Effector memory CD8-positive, alpha-beta T cell (primary cell): Measurements from ENCODE around the gene ACVR1B.

Experiments
- ATAC-seq: fragments of 150-1000 bp; cut with Tn5 transposase; replicated peaks from 2 replicates; pipeline ENCODE4 v1.10.0; 2021; ENCODE audit warnings: mild to moderate bottlenecking, moderate library complexity
- DNase-seq, 3 experiments: peaks; one replicate each; pipeline ENCODE4 v3.0.0; 2021
- H3K27ac Mint-ChIP-seq, 2 donors: one replicate each; pipeline ENCODE4 v1.8.0; 2022; ENCODE audit warnings: mild to moderate bottlenecking in 2 of 2, mixed read lengths in 2 of 2, moderate library complexity in 2 of 2
- H3K27me3 Mint-ChIP-seq, 2 donors: one replicate each; pipeline ENCODE4 v1.8.0; 2022; ENCODE audit warnings: mixed read lengths in 2 of 2
- H3K36me3 Mint-ChIP-seq: one replicate; pipeline ENCODE4 v1.8.0; 2022; ENCODE audit warnings: mild to moderate bottlenecking, moderate library complexity, mixed read lengths; ENCODE audit not compliant: insufficient read depth
- H3K4me1 Mint-ChIP-seq, 2 donors: one replicate each; pipeline ENCODE4 v1.8.0; 2022; ENCODE audit warnings: low read depth in 2 of 2, mixed read lengths in 2 of 2
- H3K4me3 Mint-ChIP-seq, 2 donors: one replicate each; pipeline ENCODE4 v1.8.0; 2022; ENCODE audit warnings: mild to moderate bottlenecking in 2 of 2, mixed read lengths in 2 of 2, moderate library complexity in 2 of 2
- H3K9me3 Mint-ChIP-seq, 2 donors: one replicate each; pipeline ENCODE4 v1.8.0; 2022; ENCODE audit warnings: mixed read lengths in 2 of 2

The ACVR1B gene

DNA sequence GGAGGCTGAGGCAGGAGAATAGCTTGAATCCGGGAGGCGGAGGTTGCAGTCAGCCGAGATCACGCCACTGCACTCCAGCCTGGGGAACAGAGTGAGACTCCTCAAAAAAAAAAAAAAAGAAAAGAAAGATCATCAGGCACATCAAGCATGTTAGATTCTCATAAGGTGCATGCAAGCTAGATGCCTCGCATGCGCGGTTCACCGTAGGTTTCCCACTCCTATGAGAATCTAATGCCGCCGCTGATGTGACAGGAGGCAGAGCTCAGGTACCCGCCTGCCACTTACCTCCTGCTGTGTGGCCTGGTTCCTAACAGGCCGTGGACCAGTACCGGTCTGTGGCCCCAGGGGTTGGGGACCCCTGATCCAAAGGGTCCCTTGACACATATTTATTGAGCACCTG, 7.0 kb downstream of the ACVR1B start:
- Mint-ChIP-seq H3K36me3 (peaks cover 10% of the 10 kb centered on the region), H3K9me3 (no peaks in the 10 kb centered on the region), H3K27ac (no peak overlapping the region), H3K4me1 (peaks cover 10 to 14% of the 10 kb centered on the region in 2 donors), H3K4me3 (no peak overlapping the region), H3K27me3 (no peaks in the 10 kb centered on the region)
- ATAC-seq: no peak
- no peak for DNase-seq

DNA sequence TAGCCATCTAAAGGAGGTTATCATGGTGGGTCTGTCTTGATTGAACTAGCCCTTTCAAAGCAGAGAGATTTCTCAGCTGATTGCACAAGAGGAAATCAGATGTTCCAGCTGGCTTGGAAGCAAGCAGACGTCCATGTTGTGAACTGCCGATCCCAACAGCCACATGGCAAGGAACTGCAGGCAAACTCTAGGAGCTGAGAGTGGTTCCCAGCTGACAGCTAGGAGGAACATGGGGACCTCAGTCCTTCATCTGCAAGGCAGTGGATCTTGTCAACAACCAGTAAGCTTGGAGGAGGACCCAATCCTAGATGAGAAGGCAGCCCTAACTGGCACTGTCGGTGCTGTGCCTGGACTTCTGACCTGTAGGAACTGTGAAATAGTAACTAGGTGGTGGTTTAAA, 7.7 kb downstream of the ACVR1B start:
- H3K36me3 Mint-ChIP-seq: peaks cover 10% of the 10 kb centered on the region
- no peaks in the 10 kb centered on the region for H3K9me3 Mint-ChIP-seq
- H3K27ac Mint-ChIP-seq: peak overlapping the region in 1 of 2 donors; percentile 69
- no peak overlapping the region for H3K4me3 Mint-ChIP-seq
- ATAC-seq: no peak
- H3K4me1 Mint-ChIP-seq: peaks cover 8 to 12% of the 10 kb centered on the region in 2 donors
- no peak for DNase-seq
- no peaks in the 10 kb centered on the region for H3K27me3 Mint-ChIP-seq

DNA sequence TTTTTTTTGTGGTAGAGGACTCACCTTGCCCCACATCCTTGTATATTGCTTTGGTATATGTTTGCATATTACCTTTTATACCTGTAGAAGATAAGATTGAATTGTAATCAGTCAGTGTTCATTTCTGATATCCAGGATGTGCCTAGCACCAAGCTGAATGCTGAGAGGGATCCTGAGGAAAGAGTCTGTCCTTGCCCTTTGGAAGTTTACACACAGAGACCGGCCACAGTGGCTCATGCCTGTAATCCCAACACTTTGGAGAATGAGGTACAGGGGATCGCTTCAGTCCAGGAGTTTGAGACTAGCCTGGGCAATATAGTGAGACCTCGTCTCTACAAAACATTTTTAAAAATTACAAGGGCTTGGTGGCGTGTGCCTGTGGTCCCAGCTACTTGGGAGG, 8.4 kb downstream of the ACVR1B start:
- Mint-ChIP-seq H3K27ac (peak overlapping the region; percentile 68 to 69), H3K4me1 (peaks cover 8 to 12% of the 10 kb centered on the region in 2 donors), H3K9me3 (no peaks in the 10 kb centered on the region), H3K36me3 (peaks cover 10% of the 10 kb centered on the region), H3K4me3 (no peak overlapping the region), H3K27me3 (no peaks in the 10 kb centered on the region)
- ATAC-seq (no peak), DNase-seq (no peak)

DNA sequence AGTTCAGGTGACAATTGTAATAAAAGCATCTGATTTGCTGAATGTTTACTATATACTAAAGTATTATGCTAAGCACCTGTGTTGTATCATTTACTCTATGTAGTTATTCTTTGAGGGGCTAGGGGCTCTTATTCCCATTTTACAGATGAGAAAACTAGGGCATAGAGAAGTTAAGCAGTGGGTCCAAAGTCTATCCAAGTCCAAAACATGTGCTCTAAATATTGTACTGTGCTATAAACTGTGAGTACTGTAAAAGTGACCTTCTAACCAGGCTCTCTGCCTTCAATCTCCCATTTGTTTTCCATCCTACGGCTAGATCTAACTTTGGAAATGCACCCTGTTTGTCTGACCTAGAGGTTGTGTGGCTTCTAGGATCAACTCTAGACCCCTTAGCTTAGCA, 9.0 kb downstream of the ACVR1B start:
- no peak overlapping the region for H3K4me3 Mint-ChIP-seq
- no peak for DNase-seq
- no peaks in the 10 kb centered on the region for H3K9me3 Mint-ChIP-seq
- no peaks in the 10 kb centered on the region for H3K27me3 Mint-ChIP-seq
- H3K4me1 Mint-ChIP-seq: peaks cover 8 to 9% of the 10 kb centered on the region in 2 donors
- peak overlapping the region in 1 of 2 donors; percentile 68 for H3K27ac Mint-ChIP-seq
- peaks cover 10% of the 10 kb centered on the region for H3K36me3 Mint-ChIP-seq
- ATAC-seq: no peak

DNA sequence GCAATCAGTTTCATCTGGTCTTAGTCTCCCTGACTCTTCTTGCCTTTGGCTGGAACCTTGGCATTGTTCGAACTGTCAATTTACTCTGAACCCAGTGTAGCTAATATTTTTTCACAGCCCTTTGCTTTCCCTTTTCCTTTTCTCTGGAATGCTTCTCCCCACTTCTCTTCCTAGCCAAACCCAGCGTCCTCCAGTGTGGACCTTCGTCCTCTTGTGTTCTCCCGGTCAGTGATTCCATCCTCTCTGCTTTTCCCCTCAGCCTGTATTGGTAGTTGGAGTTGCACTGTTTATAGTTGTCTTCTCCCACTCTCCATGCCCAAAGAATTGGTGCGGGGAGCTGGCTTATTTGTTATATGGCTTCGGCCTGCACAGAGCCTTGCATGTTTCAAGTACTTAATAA, 9.4 kb downstream of the ACVR1B start:
- Mint-ChIP-seq H3K27ac (no peak overlapping the region), H3K36me3 (peaks cover 10% of the 10 kb centered on the region), H3K4me1 (peaks cover 6 to 9% of the 10 kb centered on the region in 2 donors), H3K27me3 (no peaks in the 10 kb centered on the region), H3K9me3 (no peaks in the 10 kb centered on the region), H3K4me3 (no peak overlapping the region)
- DNase-seq (no peak), ATAC-seq (no peak)

DNA sequence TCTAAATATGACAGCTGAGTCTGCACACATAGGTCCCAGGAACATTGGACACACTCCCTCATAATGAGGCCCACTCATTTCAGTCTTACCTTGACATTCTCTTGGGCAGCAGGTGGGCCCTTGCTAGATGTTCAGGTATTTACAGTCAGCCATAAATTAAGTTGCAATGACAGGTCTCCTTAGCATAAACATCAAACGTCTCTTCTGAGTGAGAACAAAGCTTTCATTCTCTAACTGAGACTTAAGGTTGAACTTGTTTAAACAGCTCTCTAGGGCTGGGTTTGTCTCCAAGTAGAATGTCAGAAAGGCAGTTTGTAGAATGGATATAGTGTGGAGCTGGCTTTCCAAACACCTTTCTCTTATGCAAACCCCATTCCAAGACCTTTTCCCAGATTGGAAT, 10.3 kb downstream of the ACVR1B start:
- DNase-seq (no peak), ATAC-seq (no peak)
- no peak overlapping the region for H3K27ac Mint-ChIP-seq
- H3K9me3 Mint-ChIP-seq: no peaks in the 10 kb centered on the region
- H3K27me3 Mint-ChIP-seq: no peaks in the 10 kb centered on the region
- H3K36me3 Mint-ChIP-seq: peaks cover 10% of the 10 kb centered on the region
- H3K4me3 Mint-ChIP-seq: no peak overlapping the region
- peaks cover 4 to 9% of the 10 kb centered on the region in 2 donors for H3K4me1 Mint-ChIP-seq

DNA sequence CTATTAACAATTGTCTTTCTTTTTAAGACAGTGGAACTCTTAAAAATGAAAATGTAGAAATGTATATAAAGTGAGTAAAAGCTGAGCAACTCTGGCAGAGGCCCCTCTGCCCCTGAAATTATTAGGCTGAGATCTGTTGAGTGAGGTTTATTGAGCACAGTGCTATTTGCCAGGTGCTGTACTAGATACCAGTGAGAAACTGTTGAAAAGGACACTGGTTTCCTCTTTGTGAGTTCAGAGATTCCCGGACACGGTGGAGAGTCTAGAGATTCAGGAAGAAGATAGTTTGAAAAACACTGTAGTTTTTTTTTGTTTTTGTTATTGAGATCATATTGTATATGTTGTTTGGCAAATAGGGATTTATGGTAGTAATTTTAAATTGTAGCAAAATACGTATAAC, 11.2 kb downstream of the ACVR1B start:
- DNase-seq: no peak
- Mint-ChIP-seq H3K27me3 (no peaks in the 10 kb centered on the region), H3K36me3 (peaks cover 10% of the 10 kb centered on the region), H3K4me1 (peaks cover 4 to 9% of the 10 kb centered on the region in 2 donors), H3K4me3 (no peak overlapping the region), H3K27ac (no peak overlapping the region), H3K9me3 (no peaks in the 10 kb centered on the region)
- ATAC-seq: no peak

DNA sequence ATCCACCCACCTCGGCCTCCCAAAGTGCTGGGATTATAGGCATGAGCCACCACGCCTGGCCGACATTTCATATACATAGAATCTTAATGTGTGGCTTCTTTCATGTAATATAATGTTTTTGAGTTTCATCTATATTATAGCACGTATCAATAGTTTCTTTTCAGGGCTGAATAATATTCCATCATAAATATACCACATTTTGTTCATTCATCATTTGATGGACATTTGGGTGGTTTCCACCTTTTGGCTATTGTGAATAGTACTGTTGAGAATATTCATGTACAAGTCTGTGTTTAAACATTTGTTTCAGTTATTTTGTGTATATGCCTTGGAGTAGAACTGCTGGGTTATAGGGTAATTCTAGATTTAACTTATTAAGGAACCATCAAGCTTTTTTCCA, 12.0 kb downstream of the ACVR1B start:
- Mint-ChIP-seq H3K4me3 (no peak overlapping the region), H3K4me1 (peaks cover 4 to 9% of the 10 kb centered on the region in 2 donors), H3K9me3 (no peaks in the 10 kb centered on the region), H3K27ac (no peak overlapping the region), H3K27me3 (no peaks in the 10 kb centered on the region), H3K36me3 (peaks cover 10% of the 10 kb centered on the region)
- no peak for DNase-seq
- no peak for ATAC-seq

DNA sequence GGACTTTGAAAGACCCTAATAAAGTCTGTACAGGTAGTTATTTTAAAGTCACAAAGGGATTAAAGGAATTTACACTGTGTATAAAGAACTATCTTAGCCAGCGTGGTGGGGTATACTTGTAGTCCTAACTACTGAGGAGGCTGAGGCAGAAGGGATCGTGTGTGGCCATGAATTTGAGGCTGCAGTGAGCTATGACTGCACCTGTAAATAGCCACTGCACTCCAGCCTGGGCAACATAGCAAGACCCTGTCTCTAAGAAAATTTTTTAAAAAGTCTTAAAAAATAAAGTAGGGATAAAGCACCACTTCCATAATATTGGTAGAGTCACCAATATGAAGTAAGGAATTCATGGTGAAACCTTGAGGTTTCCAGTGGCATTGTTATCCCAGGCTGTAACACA, 18.1 kb downstream of the ACVR1B start:
- H3K4me3 Mint-ChIP-seq: peak overlapping the region in 1 of 2 donors; percentile 37
- no peak overlapping the region for H3K27ac Mint-ChIP-seq
- DNase-seq (no peak), ATAC-seq (no peak)
- peaks cover 37 to 48% of the 10 kb centered on the region in 2 donors for H3K4me1 Mint-ChIP-seq
- no peaks in the 10 kb centered on the region for H3K27me3 Mint-ChIP-seq
- H3K36me3 Mint-ChIP-seq: no peaks in the 10 kb centered on the region
- H3K9me3 Mint-ChIP-seq: no peaks in the 10 kb centered on the region

DNA sequence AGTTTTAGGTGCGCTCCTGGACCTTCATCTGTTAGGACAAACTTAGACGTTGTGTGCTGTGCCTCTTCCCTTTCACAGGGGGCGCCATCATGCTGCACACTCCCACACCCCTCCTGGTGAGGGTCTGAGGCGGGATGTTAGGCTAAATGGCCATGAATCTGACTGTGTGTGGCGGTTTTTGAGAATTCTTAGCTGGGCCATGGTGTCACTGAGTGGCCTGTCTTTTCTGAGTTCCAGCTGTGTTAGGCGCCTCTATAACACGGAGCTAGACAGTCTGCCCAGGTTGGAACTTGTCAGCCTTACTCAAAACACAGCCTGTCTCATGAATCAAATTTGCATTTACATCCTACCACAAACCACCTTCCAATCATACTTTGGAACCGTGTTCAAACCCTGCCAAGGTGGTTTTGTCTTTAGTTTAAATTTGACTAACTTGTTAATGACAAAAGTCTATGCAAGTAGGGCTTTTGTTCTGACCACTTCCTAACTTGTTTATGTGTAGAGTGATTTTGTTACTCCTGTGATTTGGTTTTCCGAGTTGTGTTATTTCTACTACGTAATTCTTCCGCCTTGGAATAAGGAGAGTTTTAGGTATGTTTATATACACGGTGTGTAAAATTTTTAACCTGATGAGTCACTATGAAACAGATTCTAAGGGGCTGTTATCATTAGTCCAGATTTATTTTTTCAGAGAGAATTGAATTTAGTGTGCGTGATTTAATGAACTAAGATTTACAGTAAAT, 19.6 kb downstream of the ACVR1B start:
- Mint-ChIP-seq H3K27ac (peak overlapping the region; percentile 66 to 82), H3K27me3 (no peaks in the 10 kb centered on the region), H3K4me3 (peak overlapping the region; percentile 58 to 65), H3K9me3 (no peaks in the 10 kb centered on the region), H3K4me1 (peaks cover 46 to 60% of the 10 kb centered on the region in 2 donors), H3K36me3 (peaks cover 7% of the 10 kb centered on the region)
- DNase-seq (peak; percentile 30 to 41 (median 41)), ATAC-seq (peak; percentile 68)

DNA sequence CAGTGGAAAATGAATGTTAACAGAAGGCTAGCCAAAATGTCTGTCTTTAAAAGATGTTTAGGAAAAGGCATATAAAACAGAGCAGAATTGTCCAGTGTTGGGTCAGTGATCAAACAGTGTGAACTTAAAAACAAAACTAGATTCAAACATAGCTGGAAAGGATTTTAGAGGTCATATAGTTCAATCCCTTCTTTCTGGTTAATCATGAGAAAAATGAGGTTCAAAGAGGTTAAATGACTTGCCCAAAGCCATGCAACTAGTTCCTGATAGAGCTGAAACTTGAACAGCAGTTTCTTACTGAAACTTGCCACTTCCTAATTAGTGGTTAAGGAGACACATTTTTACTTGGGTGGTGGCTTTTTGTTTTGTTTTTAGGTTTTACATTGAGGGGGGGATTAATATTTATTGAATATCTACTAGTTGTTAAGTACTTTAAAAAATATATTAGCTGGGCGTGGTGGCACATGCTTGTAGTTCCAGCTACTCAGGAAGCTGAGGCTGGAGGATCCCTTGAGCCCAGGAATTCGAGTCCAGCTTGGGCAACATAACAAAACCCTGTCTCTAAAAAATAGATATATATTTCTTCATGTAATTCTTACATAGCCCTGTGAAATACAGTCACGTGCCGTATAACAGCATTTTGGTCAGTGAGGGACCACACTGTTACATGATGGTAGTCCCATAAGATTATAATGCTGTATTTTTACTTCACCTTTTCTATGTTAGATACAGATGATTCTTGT, 20.4 kb downstream of the ACVR1B start:
- Mint-ChIP-seq H3K4me1 (peaks cover 46 to 60% of the 10 kb centered on the region in 2 donors), H3K4me3 (peak overlapping the region; percentile 65 to 68)
- ATAC-seq: no peak

DNA sequence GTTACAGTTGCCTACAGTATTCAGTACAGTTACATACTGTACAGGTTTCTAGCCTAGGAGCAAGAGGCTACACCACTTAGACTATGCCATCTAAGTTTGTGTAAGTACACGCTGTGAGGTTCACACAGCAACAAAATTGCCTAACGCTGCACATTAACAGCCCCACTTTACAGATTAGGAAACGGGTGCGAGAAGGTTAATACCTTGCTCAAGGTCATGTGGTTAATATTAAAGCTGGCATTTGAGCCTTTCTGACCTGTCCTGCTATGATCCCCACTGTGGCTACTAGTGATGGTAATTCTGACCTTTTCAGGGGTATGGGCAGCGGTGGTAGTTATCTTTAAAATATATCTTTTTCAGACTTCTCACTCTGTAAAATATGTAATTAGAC, 20.9 kb downstream of the ACVR1B start:
- Mint-ChIP-seq H3K27ac (peak overlapping the region; percentile 66 to 82), H3K4me1 (peaks cover 46 to 60% of the 10 kb centered on the region in 2 donors), H3K4me3 (peak overlapping the region; percentile 65 to 68), H3K9me3 (no peaks in the 10 kb centered on the region), H3K27me3 (no peaks in the 10 kb centered on the region), H3K36me3 (peaks cover 17% of the 10 kb centered on the region)
- DNase-seq (no peak), ATAC-seq (peak; percentile 7)

More for the DNA sequence above, 20.4 kb downstream of the ACVR1B start:
- no peak for DNase-seq
- no peaks in the 10 kb centered on the region for H3K27me3 Mint-ChIP-seq
- peaks cover 14% of the 10 kb centered on the region for H3K36me3 Mint-ChIP-seq
- peak overlapping the region; percentile 66 to 82 for H3K27ac Mint-ChIP-seq
- H3K9me3 Mint-ChIP-seq: no peaks in the 10 kb centered on the region

DNA sequence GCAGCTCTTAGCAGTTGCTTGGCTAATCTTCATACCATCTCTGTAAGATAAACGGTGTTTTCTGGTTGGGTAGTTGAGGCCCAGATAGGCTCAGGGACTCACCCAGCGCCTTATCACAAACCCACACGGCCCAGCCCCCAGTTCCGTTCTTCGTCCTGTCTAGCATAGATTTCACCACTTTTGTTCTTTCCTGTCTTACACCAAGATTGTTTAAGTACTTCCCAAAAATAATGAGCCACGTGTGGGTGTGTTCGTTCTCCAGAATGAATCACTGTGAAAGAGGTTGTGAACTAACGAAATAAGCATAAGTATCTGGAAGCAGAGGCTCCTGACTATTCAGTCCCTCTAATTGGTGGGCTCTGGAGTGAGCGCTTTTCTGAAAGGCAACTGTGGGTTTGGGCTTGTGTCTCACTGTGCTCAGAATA, 21.4 kb downstream of the ACVR1B start:
- Mint-ChIP-seq H3K4me1 (peaks cover 46 to 60% of the 10 kb centered on the region in 2 donors), H3K36me3 (peaks cover 22% of the 10 kb centered on the region), H3K9me3 (no peaks in the 10 kb centered on the region), H3K27ac (peak overlapping the region; percentile 66 to 82), H3K4me3 (peak overlapping the region; percentile 65 to 68), H3K27me3 (no peaks in the 10 kb centered on the region)
- ATAC-seq (peak; percentile 82), DNase-seq (peak; percentile 56)

DNA sequence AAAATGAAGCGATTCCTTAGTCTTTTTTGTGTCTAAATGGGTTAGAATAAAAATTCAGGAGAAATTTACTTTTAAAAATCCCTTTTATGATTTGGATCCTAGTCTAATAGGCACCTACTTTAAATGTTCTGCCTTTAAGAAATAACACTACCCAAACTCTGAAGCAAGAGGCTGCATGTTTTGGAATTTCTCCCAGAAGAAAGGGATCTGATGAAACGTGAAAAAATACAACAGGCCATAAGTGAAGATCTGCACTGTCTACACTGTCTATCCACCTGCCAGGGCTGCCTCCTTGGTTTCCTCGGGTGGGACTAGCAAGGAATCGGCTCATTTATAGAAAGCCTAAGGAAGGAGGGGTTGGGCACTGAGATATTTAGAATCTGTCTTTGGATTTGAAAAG, 22.1 kb downstream of the ACVR1B start:
- DNase-seq (no peak), ATAC-seq (no peak)
- Mint-ChIP-seq H3K36me3 (peaks cover 27% of the 10 kb centered on the region), H3K9me3 (no peaks in the 10 kb centered on the region), H3K4me3 (peak overlapping the region in 1 of 2 donors; percentile 68), H3K4me1 (peaks cover 46 to 60% of the 10 kb centered on the region in 2 donors), H3K27ac (no peak overlapping the region), H3K27me3 (no peaks in the 10 kb centered on the region)
